Measurements from ENCODE around the gene TNFSF12. TPM values are rescaled to one million over a fixed set of nuclear protein-coding genes. Genes with fewer than 3 reads are reported as not detected.
A peak's percentile ranks its signal among the peaks of the same experiment; 100 is the strongest.

TNFSF12 gene
- total RNA-seq, 1 donor from 2014 or later: 2.7 TPM

DNA sequence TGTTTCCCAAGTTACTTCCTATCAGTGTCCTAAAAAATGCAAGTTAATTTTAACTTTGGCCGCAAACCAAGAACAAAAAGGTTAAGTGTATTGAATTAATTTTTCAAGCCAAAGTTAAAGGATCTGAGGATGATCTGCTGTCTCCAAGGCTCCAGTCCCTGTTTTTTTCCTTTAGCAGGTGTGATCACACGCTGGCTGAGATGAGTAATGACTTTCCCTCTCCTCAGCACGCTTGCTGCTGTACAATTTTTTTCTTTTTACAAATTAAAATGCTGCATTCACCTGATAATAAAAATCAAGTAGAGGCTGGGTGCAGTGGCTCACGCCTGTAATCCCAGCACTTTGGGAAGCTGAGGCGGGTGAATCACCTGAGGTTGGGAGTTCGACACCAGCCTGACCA lies 3.9 kb upstream of the TNFSF12 start:
- no peak for ATAC-seq

DNA sequence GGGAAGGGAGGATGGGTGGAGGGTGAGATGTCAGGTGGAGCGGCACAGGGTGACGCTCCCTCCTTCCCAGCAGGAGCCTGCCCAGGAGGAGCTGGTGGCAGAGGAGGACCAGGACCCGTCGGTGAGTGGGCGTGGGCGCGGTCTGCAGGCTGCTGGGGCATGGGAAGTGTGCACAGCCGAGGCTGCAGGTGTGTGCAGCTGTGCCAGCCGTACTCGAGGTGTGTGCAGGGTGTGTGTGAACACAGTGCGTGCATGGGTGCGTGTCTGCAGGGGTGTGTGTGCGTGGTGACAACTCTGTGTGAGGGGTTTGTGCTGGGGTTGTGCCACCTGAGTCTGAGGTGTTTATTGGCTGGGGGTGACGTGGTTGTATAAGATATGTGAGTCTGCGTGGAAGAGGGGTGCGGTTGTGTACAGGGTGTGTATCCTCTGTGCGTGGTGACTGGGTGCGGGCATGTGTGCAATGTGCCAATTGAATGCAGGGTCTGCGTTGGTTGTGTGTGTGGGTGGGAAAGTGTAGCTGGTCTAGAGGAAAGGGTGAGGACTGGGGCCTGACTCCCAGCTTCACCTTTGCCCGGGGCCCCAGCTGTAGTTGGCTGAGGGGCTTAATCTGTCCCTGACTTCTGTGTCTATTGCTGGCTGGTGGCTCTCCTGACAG lies 670 bp downstream of the TNFSF12 start:
- ATAC-seq: peak; percentile 66

DNA sequence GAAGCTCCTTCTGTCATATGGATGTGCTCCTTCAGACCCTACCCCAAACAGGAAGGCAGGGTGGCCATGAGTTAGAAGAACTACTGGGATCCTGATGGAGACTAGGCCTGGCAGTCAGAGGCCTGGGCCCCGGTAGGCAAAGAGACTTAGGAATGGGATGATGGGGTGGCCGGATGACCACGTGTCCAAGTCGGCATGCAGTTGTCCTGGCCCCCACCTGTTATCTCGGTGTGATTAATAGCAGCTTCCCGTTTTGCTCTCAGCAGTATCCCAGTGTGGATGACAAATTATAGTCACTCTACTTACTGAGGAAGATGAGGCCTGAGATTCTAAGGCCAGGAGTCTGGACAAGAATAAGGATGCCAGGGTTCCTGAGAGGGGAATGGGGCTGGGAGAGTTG lies 1.5 kb downstream of the TNFSF12 start:
- no peak for ATAC-seq

DNA sequence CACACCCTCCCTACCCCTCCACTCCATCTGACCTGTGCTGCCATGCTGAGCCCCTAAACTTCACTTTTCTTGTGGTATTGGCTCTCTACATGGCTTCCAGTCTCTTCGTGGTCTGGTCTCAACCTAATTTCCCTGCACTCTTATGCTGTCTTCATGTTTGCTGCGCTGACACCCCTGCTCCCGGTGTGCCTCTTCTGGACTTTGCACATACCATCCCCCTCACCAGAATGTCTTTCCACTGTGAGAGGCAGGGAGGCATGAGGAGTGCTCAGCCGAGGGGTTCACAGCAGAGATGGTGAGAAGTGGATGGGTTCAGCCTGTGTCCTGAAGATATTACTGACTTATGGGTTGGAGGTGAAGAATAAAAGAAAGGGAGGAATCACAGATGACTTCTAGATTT lies 2.5 kb downstream of the TNFSF12 start:
- no peak for ATAC-seq

DNA sequence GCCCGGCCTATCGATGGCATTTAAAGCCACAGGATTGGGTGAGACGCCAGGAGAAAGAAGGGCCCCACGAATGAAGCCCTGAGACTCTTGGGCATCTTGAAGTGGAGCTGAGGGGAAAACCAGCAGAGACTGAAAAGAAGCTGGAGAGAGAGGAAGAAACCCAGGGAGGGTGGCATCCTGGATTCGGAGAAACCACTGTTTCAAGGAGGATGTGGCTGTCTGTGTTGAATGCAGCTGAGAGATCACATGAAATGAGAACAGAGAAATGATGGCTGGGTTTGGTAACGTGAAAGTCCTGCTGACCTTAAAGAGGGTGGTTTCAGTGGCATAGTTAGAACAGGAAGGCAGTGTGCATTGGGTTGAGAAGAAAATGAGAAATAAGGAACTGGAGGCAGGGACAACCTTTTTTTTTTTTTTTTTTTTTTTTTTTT lies 3.8 kb downstream of the TNFSF12 start:
- ATAC-seq: no peak

DNA sequence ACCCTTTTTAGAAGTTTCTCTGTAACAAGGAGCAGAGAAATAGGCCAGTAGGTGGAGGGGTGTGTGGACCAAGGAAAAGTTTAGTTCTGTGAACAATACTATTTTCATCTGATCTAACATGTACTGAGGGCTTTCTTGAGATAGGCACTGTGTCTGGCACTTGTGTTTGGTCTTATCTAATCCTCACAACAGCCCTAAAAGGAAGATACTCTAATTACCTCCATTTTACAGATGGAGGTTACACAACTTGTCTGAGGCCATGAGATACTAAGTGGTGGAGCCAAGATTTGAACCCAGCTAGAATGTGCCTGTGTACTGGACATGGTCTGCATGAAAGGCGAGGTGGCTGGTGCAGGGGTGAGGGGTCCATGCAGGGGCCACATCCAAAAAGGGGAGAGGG lies 4.5 kb downstream of the TNFSF12 start:
- ATAC-seq: no peak

DNA sequence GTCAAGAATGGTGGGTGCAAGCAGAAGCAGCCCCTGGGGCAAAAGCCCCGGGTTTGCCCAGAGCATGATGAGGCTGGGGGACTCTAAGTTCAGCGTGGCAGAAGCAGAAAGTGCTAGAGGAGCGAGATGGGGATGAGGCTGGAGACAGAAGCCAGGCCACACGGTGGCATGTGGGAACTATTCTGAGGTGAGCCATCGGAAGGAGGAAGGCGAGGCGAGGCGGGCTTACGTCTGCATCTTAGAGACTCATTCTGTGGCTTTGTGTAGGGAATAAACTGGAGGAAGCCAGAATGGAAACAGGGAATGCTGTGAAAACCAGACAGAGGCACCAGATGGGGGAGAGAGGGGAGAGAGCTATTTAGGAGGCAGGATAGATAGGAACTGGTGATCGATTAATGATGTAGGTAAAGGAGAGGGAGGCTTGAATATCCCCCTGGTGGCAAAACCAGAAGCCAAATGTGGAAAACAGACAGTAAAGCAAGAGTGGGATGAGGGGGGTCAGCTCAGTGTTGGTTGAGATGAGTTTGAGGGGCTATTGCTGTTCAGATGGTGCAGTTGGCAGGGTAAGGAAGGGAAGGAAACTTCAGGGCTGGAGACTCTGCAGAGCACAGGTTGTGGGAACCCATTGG lies 6.6 kb downstream of the TNFSF12 start:
- no peak for ATAC-seq

DNA sequence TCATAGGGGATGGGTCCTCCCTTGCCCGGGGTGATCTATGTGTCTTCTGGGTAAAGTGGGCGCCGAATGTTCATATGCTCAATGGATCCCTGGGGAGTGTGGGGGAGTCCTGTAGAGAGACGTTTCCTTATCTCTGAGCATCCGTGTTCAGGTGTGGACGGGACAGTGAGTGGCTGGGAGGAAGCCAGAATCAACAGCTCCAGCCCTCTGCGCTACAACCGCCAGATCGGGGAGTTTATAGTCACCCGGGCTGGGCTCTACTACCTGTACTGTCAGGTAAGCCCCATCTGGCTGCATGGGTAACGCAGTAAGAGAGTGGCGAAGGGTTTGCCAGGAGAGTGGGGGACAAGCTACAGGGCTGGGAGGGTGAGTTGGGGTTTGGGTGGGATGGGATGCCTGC lies 7.8 kb downstream of the TNFSF12 start:
- no peak for ATAC-seq

DNA sequence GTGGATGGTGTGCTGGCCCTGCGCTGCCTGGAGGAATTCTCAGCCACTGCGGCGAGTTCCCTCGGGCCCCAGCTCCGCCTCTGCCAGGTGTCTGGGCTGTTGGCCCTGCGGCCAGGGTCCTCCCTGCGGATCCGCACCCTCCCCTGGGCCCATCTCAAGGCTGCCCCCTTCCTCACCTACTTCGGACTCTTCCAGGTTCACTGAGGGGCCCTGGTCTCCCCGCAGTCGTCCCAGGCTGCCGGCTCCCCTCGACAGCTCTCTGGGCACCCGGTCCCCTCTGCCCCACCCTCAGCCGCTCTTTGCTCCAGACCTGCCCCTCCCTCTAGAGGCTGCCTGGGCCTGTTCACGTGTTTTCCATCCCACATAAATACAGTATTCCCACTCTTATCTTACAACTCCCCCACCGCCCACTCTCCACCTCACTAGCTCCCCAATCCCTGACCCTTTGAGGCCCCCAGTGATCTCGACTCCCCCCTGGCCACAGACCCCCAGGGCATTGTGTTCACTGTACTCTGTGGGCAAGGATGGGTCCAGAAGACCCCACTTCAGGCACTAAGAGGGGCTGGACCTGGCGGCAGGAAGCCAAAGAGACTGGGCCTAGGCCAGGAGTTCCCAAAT lies 8.4 kb downstream of the TNFSF12 start:
- ATAC-seq: no peak

DNA sequence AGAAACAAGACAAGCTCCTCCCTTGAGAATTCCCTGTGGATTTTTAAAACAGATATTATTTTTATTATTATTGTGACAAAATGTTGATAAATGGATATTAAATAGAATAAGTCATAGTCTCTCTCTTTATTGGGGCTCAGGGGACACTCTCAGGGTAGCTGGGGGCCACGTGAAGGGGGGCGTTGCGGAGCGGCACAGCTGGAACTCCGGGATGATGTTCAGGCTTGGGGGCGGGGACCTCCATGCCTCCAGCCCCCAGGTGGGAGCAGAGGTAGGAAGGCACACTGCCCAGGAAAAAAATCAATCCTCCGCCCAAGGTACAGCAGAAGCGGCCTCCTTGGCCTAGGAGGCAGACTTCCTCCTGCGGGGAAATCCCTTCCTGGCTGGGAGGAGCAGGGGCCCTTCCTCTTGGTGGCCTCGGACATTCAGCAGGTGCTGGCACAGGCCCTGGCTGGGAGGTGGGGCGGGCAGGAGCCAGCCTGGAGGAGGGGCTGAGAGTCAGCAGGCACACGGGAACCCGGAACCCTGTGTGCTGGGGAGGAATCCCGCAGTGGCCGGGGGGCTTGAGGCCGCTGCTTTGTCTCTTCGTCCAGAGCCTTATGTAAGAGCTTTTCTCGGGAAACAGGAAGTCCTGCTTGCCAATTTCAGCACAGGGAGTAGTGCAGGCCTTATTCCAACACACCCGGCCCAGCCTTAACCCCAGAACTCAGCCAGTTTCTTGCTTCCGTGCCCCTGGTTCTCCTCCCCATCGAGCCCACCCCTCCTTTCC lies 9.1 kb downstream of the TNFSF12 start:
- ATAC-seq: peak; percentile 65

DNA sequence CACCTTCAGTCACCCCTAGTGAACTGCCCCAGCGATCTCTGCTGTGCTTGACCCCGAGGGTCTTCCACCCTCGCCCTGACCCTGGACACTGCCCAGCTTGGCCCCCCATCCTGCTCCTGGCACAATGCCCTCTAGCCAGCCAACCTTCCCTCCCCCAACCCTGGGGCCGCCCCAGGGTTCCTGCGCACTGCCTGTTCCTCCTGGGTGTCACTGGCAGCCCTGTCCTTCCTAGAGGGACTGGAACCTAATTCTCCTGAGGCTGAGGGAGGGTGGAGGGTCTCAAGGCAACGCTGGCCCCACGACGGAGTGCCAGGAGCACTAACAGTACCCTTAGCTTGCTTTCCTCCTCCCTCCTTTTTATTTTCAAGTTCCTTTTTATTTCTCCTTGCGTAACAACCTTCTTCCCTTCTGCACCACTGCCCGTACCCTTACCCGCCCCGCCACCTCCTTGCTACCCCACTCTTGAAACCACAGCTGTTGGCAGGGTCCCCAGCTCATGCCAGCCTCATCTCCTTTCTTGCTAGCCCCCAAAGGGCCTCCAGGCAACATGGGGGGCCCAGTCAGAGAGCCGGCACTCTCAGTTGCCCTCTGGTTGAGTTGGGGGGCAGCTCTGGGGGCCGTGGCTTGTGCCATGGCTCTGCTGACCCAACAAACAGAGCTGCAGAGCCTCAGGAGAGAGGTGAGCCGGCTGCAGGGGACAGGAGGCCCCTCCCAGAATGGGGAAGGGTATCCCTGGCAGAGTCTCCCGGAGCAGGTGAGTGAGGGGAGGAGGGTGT lies 9.9 kb downstream of the TNFSF12 start, which contains the start of gene TNFSF13:
Gene TNFSF13, plus strand, starts transcription at position 207 of the 776 bp plus-strand sequence. Its CDS starts 290 bp downstream, at position 497.
- peak; percentile 2 for ATAC-seq

DNA sequence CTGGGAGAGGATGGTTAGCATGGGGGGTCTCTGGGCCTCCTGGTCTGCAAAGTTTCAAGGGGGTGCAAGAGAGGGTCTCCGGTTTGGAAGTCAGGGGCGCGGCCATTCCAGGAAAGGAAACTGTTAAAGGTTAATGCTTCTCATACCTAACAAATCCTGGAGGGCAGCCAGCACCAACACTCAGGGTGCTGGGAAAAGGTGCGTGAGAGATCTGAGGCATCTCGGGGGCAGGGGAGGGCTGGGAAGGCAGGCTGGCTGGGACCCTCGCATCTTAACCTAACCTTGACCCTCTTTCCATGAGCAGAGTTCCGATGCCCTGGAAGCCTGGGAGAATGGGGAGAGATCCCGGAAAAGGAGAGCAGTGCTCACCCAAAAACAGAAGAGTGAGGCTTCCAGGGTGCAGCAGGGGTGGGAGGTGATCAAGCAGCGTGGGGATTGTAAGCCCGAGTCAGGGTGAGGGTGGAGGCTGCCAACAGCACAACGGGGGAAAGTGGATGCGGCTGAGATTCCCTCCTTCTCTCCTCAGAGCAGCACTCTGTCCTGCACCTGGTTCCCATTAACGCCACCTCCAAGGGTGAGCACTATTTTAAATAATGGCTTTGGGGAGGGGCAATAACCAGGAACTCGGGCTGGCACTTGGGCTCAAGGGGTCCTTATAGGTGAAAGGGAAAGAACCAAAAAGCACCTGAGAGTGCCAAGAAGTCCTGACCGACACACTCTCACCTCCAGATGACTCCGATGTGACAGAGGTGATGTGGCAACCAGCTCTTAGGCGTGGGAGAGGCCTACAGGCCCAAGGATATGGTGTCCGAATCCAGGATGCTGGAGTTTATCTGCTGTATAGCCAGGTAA lies 10.7 kb downstream of the TNFSF12 start:
- no peak for ATAC-seq

DNA sequence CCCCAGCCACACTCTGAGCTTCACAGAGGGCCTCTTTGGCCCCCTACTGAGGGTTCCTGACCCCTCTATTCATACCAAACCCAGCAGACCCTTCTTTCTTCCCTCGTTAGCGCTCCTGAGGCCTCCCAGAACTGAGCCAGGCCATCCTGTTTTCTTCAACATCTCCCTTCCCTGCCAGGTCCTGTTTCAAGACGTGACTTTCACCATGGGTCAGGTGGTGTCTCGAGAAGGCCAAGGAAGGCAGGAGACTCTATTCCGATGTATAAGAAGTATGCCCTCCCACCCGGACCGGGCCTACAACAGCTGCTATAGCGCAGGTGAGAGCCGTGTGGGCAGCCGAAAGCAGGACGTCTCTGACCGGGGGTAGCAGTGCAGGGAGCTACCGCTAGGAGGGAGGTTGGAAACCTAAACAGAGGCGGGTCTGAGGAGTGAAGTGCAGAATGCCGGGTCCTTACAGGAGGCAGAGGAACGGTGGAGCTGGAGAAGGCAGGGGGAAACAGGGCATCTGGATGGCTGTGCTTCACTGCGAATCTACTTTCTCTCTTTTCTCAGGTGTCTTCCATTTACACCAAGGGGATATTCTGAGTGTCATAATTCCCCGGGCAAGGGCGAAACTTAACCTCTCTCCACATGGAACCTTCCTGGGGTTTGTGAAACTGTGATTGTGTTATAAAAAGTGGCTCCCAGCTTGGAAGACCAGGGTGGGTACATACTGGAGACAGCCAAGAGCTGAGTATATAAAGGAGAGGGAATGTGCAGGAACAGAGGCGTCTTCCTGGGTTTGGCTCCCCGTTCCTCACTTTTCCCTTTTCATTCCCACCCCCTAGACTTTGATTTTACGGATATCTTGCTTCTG lies 11.5 kb downstream of the TNFSF12 start:
- ATAC-seq: peak; percentile 43

DNA sequence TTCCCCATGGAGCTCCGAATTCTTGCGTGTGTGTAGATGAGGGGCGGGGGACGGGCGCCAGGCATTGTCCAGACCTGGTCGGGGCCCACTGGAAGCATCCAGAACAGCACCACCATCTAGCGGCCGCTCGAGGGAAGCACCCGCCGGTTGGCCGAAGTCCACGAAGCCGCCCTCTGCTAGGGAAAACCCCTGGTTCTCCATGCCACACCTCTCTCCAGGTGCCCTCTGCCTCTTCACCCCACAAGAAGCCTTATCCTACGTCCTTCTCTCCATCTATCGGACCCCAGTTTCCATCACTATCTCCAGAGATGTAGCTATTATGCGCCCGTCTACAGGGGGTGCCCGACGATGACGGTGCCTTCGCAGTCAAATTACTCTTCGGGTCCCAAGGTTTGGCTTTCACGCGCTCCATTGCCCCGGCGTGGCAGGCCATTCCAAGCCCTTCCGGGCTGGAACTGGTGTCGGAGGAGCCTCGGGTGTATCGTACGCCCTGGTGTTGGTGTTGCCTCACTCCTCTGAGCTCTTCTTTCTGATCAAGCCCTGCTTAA lies 12.2 kb downstream of the TNFSF12 start:
- peak; percentile 80 for ATAC-seq

DNA sequence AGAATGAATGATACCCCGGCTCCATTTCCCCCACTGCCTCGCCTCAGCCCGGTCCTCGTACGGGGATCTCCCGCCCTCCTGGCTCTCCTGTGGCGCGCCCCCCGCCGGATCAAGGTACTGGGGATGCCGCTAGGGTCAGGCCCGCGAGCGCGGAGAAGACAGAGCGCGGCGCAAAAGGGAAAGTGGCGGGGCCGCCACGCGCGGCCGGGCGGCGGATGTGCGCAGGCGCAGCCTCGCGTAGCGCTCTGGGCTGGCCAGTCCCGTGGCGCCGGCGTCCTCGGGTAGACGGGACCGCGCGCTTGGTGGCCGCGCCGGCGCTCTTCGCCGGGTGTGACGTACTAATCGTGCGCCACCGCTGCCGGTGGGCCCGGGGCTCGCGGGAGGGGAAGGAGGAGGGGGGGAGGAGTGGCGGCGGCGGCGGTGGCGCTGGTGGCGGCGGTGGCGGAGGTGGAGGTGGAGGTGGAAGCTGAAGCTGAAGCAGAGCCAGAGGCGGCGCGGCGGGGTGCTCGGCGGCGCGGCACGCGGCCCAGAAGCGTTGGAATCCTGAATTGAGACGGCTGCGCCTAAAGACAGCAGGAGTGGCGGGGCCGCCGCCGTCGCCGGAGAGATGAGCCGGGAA lies 12.8 kb downstream of the TNFSF12 start, which contains the start of gene SENP3:
Gene SENP3, plus strand, starts transcription at position 331 of the 619 bp plus-strand sequence. CDS start 1,158 bp downstream, outside the sequence.
- ATAC-seq: peak; percentile 85

DNA sequence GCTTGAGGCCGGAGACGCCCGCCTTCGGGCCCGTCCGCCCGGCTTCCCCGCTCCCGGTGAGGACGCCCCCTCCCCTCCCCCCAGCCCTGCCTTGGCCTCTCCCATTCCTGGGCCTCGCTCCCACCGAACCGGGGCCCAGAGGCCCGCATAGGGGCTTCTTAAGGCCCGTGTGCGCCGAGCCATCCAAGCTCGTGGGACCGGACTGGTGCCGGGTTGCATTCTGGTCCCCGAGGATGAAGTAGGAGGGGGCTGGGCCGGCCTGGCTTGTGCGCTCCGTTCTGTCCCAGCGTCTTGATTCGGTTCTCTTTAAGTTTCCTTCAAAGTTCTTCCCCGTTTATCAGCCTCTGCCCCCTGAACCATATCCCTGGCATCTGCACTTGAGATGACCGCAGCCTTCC lies 13.3 kb downstream of the TNFSF12 start:
- no peak for ATAC-seq

DNA sequence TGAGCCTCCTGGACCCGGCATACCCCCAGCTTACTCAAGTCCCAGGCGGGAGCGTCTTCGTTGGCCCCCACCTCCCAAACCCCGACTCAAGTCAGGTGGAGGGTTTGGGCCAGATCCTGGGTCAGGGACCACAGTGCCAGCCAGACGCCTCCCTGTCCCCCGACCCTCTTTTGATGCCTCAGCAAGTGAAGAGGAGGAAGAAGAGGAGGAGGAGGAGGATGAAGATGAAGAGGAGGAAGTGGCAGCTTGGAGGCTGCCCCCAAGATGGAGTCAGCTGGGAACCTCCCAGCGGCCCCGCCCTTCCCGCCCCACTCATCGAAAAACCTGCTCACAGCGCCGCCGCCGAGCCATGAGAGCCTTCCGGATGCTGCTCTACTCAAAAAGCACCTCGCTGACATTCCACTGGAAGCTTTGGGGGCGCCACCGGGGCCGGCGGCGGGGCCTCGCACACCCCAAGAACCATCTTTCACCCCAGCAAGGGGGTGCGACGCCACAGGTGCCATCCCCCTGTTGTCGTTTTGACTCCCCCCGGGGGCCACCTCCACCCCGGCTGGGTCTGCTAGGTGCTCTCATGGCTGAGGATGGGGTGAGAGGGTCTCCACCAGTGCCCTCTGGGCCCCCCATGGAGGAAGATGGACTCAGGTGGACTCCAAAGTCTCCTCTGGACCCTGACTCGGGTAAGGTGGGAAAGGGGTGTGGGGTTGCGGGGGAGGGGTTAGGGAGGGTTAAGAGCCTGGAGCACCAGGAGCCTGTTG lies 14.4 kb downstream of the TNFSF12 start:
- ATAC-seq: no peak

DNA sequence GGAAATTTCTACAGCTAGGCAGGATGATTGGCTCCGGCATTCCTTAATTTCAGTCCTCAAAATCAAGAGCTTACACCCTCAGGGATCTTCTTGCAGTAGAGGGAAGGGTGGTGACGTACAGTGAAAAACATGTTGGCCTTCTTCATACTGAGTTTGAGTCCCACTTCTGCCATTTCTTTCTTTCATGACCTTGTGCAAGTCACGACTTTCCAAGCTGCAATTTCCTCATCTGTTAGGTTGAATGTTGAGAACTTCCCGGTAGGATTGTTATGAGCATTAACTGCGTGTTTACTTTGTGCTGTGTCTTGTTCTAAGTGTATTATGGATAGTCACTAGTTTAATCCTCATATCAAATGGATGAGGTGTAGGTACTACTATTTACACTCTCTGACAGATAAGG lies 20.7 kb downstream of the TNFSF12 start:
- no peak for ATAC-seq

DNA sequence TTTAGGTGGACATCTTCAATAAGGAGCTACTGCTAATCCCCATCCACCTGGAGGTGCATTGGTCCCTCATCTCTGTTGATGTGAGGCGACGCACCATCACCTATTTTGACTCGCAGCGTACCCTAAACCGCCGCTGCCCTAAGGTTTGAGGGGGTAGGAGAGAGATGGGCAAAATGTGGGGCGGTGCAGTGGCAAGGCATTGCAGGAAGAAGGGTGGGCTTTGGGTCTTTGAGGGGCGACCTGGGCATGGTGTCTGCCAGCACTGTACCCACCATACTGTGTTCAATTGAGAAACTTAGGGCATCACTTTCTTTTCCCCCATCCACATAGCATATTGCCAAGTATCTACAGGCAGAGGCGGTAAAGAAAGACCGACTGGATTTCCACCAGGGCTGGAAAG lies 21.5 kb downstream of the TNFSF12 start:
- ATAC-seq: no peak
